Body of pancreas (tissue), 4 donors: ENCODE results near the gene B4GAT1. TPM values are rescaled to one million over a fixed set of nuclear protein-coding genes. Genes with fewer than 3 reads are reported as not detected.

Experiments used
- ATAC-seq: fragments of 150-250 bp; one replicate; pipeline ENCODE4 v1.9.1; 2016
- DNase-seq, 4 donors: peaks; one replicate each; pipeline ENCODE4 v3.0.0-alpha.2; 2019
- H3K27ac ChIP-seq, 4 donors: fragments of 200-600 bp; sonication (generic); 1 replicate in 3 of 4; 2 replicates in 1 of 4; pipeline versions ENCODE4 v1.5.1 to v1.6.1; 2016 to 2019; ENCODE audit warnings: mild to moderate bottlenecking in 1 of 4, mixed read lengths in 1 of 4, moderate library complexity in 1 of 4
- H3K27me3 ChIP-seq, 2 donors: fragments of 200-600 bp; sonication (generic); one replicate each; pipeline ENCODE4 v1.6.0; 2016; ENCODE audit warnings: mild to moderate bottlenecking in 1 of 2
- H3K36me3 ChIP-seq, 2 donors: fragments of 200-600 bp; sonication (generic); replicated peaks in 1 of 2; 2 replicates each; pipeline ENCODE4 v1.5.1; 2016; ENCODE audit warnings: low read depth in 2 of 2; ENCODE audit not compliant: insufficient read depth in 1 of 2
- H3K4me1 ChIP-seq: fragments of 200-600 bp; sonication (generic); one replicate; pipeline ENCODE4 v1.6.0; 2016
- H3K4me3 ChIP-seq, 2 donors: fragments of 200-600 bp; sonication (generic); 1 replicate in 1 of 2; 2 replicates in 1 of 2; pipeline ENCODE4 v1.5.1; 2016 to 2019
- H3K9me3 ChIP-seq, 3 donors: fragments of 200-600 bp; sonication (generic); 1 replicate in 2 of 3; 2 replicates in 1 of 3; pipeline ENCODE4 v1.5.1; 2016
- CTCF ChIP-seq, 7 experiments: fragments of 450-650 bp in 4 of 7; fragments of 200-600 bp in 3 of 7; sonication (generic) in 3 of 7; IDR thresholded peaks; one replicate each; pipeline ENCODE4 v1.5.1; 2016 to 2019; ENCODE audit warnings: antibody characterized with exemption in 7 of 7
- POLR2A ChIP-seq, 3 donors: fragments of 450-650 bp; IDR thresholded peaks; one replicate each; pipeline ENCODE4 v1.6.1; 2016; ENCODE audit warnings: antibody characterized with exemption in 3 of 3, mild to moderate bottlenecking in 2 of 3
- WGBS, 2 donors: methylation state at CpG; one replicate each; pipeline ENCODE4 v1.1.5; 2017; 5-methylcytosine and 5-hydroxymethylcytosine counted together
- intact Hi-C: fragments of 100-400 bp; cut with DNase I; formaldehyde crosslinking; loops from one replicate; pipeline ENCODE4 v1.15.1; 2023
- total RNA-seq, 2 donors: library from RNA; depleted of rRNA; stranded (reverse); fragments of >200 nt; gene quantifications; one replicate each; pipeline ENCODE4 v1.1.0, GENCODE V29; 2016

The B4GAT1 gene
- total RNA-seq: 10 to 100 TPM; 17.8 to 20.8 TPM

DNA sequence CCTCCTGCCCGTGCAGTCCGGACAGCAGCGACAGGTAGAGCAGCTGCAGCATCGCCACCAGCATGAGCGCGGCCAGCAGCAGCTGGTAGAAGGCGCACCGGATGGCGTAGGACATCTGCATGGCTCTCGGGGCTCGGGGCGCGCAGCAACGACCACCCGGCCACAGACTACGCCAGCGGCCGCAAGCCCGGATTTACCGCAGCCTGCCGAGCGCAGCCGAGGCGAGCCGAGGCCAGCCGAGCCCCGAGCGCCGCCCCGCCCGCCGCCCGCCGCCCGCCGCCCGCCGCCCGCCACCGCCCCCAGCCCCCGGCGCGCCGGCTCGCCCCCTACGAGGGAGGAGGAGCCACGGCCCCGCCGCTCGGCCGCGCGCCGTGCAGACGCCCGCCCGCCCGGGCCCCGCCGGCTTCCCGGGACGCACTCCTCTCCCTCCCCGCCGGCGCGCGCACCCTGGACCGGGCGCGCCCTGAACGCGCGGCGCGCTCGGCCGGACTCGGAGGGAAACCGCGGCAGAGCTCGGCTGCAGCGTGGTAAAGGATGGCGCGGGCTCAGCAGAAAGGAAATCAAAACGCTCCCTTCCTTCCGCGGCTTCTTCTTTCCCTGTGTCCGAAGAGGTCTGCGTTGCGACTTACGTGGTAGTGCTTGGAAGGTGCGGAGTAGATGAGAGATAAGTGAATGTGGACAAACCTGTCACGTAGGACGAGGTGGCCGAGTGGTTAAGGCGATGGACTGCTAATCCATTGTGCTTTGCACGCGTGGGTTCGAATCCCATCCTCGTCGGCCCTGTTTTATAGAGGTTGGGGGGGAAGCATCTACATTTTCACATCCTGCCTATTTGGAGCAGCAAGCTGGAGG, at the start of gene B4GAT1:
TSS of gene B4GAT1 (minus strand) at position 205 of the 852 bp plus-strand sequence. CDS start at position 121, 84 bp downstream.
- Histone ChIP-seq H3K27me3 (no peaks in the 10 kb centered on the region), H3K36me3 (no peaks in the 10 kb centered on the region), H3K4me3 (peak within 1 kb of the TSS; percentile 53 to 71), H3K9me3 (no peaks in the 10 kb centered on the region), H3K27ac (peak within 1 kb of the TSS; percentile 83 to 98 (median 90)), H3K4me1 (peaks cover 79% of the 10 kb centered on the region)
- DNase-seq (peak; percentile 89 to 93 (median 91)), ATAC-seq (peak; percentile 65)
- intact Hi-C loops: no loop called here
- peak in 2 of 3 donors; percentile 66 to 67 for TF ChIP-seq POLR2A (IDR thresholded peaks at IDR 0.05)
- TF ChIP-seq CTCF (IDR thresholded peaks at IDR 0.05): no peak
- WGBS, 2 donors: 0% methylated on average over 20 to 57 of the region's 101 CpGs

DNA sequence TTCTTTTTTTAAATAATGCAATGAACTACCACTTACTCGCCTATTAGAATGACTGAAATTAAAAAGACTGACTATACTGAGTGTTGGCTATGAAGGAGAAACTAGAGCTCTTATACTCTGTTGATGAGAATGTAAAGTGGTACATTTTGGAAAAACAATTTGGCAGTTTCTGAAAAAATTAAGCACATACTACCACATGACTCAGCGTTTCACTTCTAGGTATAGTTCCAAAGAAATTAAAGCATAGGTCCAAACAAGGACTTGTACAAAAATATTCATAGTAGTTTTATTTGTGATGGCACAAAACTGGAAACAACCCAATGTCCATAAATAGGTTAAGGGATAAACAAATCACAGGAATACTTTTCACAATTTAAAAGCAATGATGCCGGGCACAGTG, 46.5 kb upstream of the B4GAT1 start:
- no peak for DNase-seq
- H3K4me1 ChIP-seq: no peaks in the 10 kb centered on the region
- no peak overlapping the region for H3K27ac ChIP-seq
- ATAC-seq: no peak
- 70 to 74% methylated on average over 3 of the region's 3 CpGs for WGBS, 2 donors
- intact Hi-C loops: no loop called here
- no peaks in the 10 kb centered on the region for H3K27me3 ChIP-seq
- H3K36me3 ChIP-seq: no peaks in the 10 kb centered on the region
- H3K4me3 ChIP-seq: no peak overlapping the region
- no peaks in the 10 kb centered on the region for H3K9me3 ChIP-seq
- TF ChIP-seq CTCF (IDR thresholded peaks at IDR 0.05) (no peak), POLR2A (IDR thresholded peaks at IDR 0.05) (no peak)

DNA sequence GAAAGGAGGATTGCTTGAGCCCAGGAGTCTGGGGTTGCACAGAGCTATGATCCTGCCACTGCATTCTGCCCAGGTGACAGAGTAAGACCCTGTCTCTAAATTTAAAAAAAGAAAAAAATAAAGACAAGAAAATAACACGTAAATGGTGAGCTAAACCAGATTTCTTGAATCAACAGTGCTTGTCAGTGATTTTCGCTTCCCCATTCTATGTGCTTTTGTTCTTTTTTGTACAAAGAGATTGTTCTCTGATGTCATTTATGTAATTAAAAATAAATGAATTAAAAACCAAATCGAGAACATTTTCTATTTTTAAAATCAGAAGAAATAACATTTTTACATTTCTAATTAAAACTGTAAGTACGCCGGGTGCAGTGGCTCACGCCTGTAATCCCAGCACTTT, 43.9 kb upstream of the B4GAT1 start:
- Histone ChIP-seq H3K36me3 (no peaks in the 10 kb centered on the region), H3K9me3 (no peaks in the 10 kb centered on the region), H3K27ac (no peak overlapping the region), H3K27me3 (no peaks in the 10 kb centered on the region), H3K4me1 (peaks cover 7% of the 10 kb centered on the region), H3K4me3 (no peak overlapping the region)
- intact Hi-C loops: no loop called here
- no peak for TF ChIP-seq CTCF (IDR thresholded peaks at IDR 0.05)
- no peak for TF ChIP-seq POLR2A (IDR thresholded peaks at IDR 0.05)
- DNase-seq (no peak), ATAC-seq (no peak)
- 47 to 53% methylated on average over 6 of the region's 6 CpGs for WGBS, 2 donors

DNA sequence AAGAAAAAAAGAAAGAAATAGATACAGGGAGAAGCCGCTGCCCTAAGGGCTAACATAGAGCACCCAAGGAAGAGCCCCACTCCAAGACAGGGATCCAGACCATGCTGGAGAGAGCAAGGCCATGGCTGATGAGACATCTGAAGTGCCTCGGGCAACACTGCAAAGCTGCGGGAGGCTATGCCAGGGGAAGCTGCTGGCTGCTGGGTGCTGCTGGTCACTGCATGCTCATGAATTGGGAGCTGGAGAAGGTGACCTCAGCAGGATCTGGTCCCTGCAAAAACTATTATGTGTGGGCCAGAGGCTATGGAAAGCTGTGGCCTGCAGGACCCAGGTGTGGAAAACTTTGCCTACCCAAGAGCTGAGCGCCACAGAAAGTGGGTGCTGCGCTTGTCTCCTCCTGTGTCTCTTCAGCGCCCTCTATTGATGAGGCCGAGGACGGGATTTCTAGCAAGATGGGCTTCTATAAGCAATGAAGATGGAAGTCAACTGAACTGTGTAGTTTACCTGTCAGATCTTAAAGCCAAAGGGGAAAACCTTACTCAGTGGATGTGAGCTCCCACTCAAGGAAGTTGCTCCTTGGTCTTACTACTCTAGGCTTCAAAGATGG, 41.5 kb upstream of the B4GAT1 start:
- ATAC-seq (peak; percentile 69), DNase-seq (peak; percentile 83 to 89 (median 86))
- no peaks in the 10 kb centered on the region for H3K27me3 ChIP-seq
- intact Hi-C loops: no loop called here
- peak; percentile 58 to 81 (median 71) for TF ChIP-seq CTCF (IDR thresholded peaks at IDR 0.05)
- no peak for TF ChIP-seq POLR2A (IDR thresholded peaks at IDR 0.05)
- H3K36me3 ChIP-seq: no peaks in the 10 kb centered on the region
- peaks cover 11% of the 10 kb centered on the region for H3K4me1 ChIP-seq
- no peak overlapping the region for H3K4me3 ChIP-seq
- WGBS, 2 donors: 28 to 29% methylated on average over 8 of the region's 8 CpGs
- H3K27ac ChIP-seq: no peak overlapping the region
- H3K9me3 ChIP-seq: no peaks in the 10 kb centered on the region
